Esophagus squamous epithelium (tissue), 5 donors: ENCODE results near the gene ASIC1. TPM values are rescaled to one million over a fixed set of nuclear protein-coding genes. Genes with fewer than 3 reads are reported as not detected.

Experiments
- DNase-seq: peaks from one replicate; lab custom pipeline; 2025; lab: John Stamatoyannopoulos, UW
- H3K27ac ChIP-seq, 4 donors: fragments of 200-600 bp; sonication (generic); one replicate each; pipeline ENCODE4 v1.5.1; 2016 to 2019; ENCODE audit warnings: mild to moderate bottlenecking in 1 of 4
- H3K27me3 ChIP-seq, 4 donors: fragments of 200-600 bp; sonication (generic); 1 replicate in 3 of 4; 2 replicates in 1 of 4; pipeline versions ENCODE4 v1.5.1 to v1.6.0; 2017 to 2021; ENCODE audit warnings: antibody characterized with exemption in 1 of 4
- H3K36me3 ChIP-seq, 3 donors: fragments of 200-600 bp; sonication (generic); one replicate each; pipeline ENCODE4 v1.5.1; 2016 to 2019
- H3K4me1 ChIP-seq, 3 donors: fragments of 200-600 bp; sonication (generic); one replicate each; pipeline ENCODE4 v1.5.1; 2017 to 2019
- H3K4me3 ChIP-seq, 4 donors: fragments of 200-600 bp; sonication (generic); 1 replicate in 3 of 4; 2 replicates in 1 of 4; pipeline ENCODE4 v1.5.1; 2016 to 2019; ENCODE audit warnings: mild to moderate bottlenecking in 2 of 4, moderate library complexity in 1 of 4
- H3K9me3 ChIP-seq, 3 donors: fragments of 200-600 bp; sonication (generic); one replicate each; pipeline ENCODE4 v1.5.1; 2016 to 2019
- POLR2A ChIP-seq, 4 donors: fragments of 450-650 bp; IDR thresholded peaks; one replicate each; pipeline ENCODE4 v1.6.1; 2017; ENCODE audit warnings: antibody characterized with exemption in 4 of 4, mild to moderate bottlenecking in 4 of 4, moderate library complexity in 3 of 4
- WGBS, 2 donors: methylation state at CpG; one replicate each; pipeline ENCODE4 v1.1.5; 2018; 5-methylcytosine and 5-hydroxymethylcytosine counted together
- intact Hi-C: fragments of 100-400 bp; cut with DNase I; formaldehyde crosslinking; loops from one replicate; pipeline ENCODE4 v1.15.0; 2022
- total RNA-seq, 4 donors: library from RNA; depleted of rRNA; stranded (reverse); fragments of >200 nt; gene quantifications; one replicate each; pipeline ENCODE4 v1.1.0, GENCODE V29; 2016
- TF ChIP-seq, protein P1 (sequence below), 6 experiments: fragments of 450-650 bp in 4 of 6; fragments of 200-600 bp in 2 of 6; sonication (generic) in 2 of 6; IDR thresholded peaks; one replicate each; pipeline ENCODE4 v1.5.1; 2016 to 2019; ENCODE audit warnings: antibody characterized with exemption in 6 of 6, mild to moderate bottlenecking in 4 of 6, moderate library complexity in 4 of 6
- donor health status: DM: yes; HTN: yes; CAD: no.

ASIC1 gene
- total RNA-seq, 4 donors from 2014 or later: 1.5 to 5.7 (median 2.6) TPM

DNA sequence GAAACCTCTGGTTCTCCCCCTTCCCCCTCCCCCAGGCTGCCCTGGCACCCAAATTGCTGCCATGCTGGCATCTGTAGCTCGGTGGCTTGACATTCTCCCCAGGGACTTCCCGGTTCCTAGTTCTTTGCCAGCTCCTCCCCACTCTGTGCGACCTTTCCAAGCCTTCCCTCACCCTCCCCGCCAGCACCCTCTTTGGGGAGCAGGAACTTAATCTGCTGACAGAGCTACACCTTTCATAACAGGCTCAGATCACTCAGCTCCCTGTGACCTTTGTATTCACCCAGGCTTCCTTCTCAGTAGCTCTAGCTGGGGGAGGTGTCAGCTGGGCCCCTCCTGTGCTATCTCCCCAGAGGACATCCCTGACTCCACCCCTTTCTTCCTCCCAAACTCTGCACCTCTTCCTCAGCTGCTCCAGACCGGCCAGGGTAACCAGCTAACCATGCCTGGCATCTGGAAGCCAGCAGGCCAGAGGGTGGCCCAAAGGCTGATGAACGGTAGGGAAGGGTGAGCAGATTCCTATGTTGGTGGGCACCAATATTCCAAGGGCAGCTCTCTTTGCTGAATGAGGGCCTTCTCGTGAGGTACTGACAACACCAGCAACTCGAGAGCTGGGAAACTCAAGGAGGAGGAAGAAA lies 52.8 kb downstream of the ASIC1 start:
- no peaks in the 10 kb centered on the region for H3K36me3 ChIP-seq
- no peak for TF ChIP-seq POLR2A (IDR thresholded peaks at IDR 0.05)
- TF ChIP-seq, protein P1, sequence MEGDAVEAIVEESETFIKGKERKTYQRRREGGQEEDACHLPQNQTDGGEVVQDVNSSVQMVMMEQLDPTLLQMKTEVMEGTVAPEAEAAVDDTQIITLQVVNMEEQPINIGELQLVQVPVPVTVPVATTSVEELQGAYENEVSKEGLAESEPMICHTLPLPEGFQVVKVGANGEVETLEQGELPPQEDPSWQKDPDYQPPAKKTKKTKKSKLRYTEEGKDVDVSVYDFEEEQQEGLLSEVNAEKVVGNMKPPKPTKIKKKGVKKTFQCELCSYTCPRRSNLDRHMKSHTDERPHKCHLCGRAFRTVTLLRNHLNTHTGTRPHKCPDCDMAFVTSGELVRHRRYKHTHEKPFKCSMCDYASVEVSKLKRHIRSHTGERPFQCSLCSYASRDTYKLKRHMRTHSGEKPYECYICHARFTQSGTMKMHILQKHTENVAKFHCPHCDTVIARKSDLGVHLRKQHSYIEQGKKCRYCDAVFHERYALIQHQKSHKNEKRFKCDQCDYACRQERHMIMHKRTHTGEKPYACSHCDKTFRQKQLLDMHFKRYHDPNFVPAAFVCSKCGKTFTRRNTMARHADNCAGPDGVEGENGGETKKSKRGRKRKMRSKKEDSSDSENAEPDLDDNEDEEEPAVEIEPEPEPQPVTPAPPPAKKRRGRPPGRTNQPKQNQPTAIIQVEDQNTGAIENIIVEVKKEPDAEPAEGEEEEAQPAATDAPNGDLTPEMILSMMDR (IDR thresholded peaks at IDR 0.05): no peak
- intact Hi-C loops: no loop called here
- H3K4me3 ChIP-seq: peak overlapping the region in 1 of 4 donors; percentile 78
- 29 to 34% methylated on average over 6 to 7 of the region's 8 CpGs for WGBS, 2 donors
- H3K27ac ChIP-seq: peak overlapping the region; percentile 76 to 95 (median 85)
- H3K27me3 ChIP-seq: no peaks in the 10 kb centered on the region
- DNase-seq: no peak
- no peaks in the 10 kb centered on the region for H3K9me3 ChIP-seq
- peaks cover 27 to 54% (median 38%) of the 10 kb centered on the region in 3 donors for H3K4me1 ChIP-seq

DNA sequence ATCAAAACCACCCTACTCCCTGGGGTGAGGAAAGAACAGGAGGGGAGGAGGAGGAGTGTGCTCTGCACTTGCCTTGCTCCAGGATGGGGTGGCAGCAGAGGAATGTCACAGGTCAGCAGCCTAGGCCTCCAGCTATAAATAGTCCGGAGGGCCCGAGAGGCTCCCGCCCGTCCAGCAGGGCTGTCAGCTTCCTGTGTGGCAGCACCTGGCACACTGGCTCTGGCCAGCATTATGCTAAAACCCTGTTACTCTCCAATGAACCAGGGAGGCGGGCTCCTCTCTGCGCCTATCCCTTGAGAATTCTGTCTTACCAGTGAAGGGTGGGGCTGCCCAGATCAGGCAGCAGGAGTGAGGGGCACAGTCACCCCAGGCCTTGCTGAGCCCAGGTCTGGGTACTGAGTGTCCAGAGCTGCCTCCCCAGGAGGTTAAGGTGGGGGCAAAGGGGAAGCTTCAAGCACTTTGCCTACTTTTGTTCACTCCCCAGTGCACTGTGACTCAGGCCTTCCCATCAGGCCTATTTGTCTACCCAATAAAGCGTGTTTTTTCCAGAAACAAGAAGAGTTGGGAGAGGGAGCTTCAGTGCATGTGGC lies 53.5 kb downstream of the ASIC1 start:
- no peaks in the 10 kb centered on the region for H3K27me3 ChIP-seq
- H3K27ac ChIP-seq: peak overlapping the region; percentile 76 to 95 (median 85)
- H3K36me3 ChIP-seq: peaks cover 0 to 6% (median 0%) of the 10 kb centered on the region in 3 donors
- no peak for DNase-seq
- 0% methylated on average over 1 of the region's 7 CpGs for WGBS, 2 donors
- H3K4me3 ChIP-seq: peak overlapping the region; percentile 13 to 90 (median 80)
- TF ChIP-seq POLR2A (IDR thresholded peaks at IDR 0.05): peak in 1 of 4 donors; percentile 25
- TF ChIP-seq, protein P1 (IDR thresholded peaks at IDR 0.05): no peak
- H3K9me3 ChIP-seq: no peaks in the 10 kb centered on the region
- intact Hi-C loops: no loop called here
- H3K4me1 ChIP-seq: peaks cover 27 to 57% (median 38%) of the 10 kb centered on the region in 3 donors

GRCh38 chr12:50111395-50111692 lies 53.9 kb downstream of the ASIC1 start:
- H3K27ac ChIP-seq: peak overlapping the region; percentile 76 to 95 (median 85)
- H3K9me3 ChIP-seq: no peaks in the 10 kb centered on the region
- intact Hi-C loops: no loop called here
- TF ChIP-seq POLR2A (IDR thresholded peaks at IDR 0.05): no peak
- TF ChIP-seq, protein P1 (IDR thresholded peaks at IDR 0.05): no peak
- H3K36me3 ChIP-seq: peaks cover 0 to 11% (median 0%) of the 10 kb centered on the region in 3 donors
- no peaks in the 10 kb centered on the region for H3K27me3 ChIP-seq
- WGBS, 2 donors: 11 to 26% methylated on average over 10 to 11 of the region's 19 CpGs
- peaks cover 27 to 62% (median 38%) of the 10 kb centered on the region in 3 donors for H3K4me1 ChIP-seq
- H3K4me3 ChIP-seq: peak overlapping the region; percentile 13 to 90 (median 80)
- DNase-seq: no peak

- Histone ChIP-seq H3K36me3 (peaks cover 0 to 16% (median 0%) of the 10 kb centered on the region in 3 donors), H3K27me3 (no peaks in the 10 kb centered on the region), H3K27ac (peak within 1 kb of the TSS; percentile 85 to 98 (median 95)), H3K4me3 (peak within 1 kb of the TSS; percentile 48 to 90 (median 80)), H3K9me3 (no peaks in the 10 kb centered on the region), H3K4me1 (peaks cover 27 to 67% (median 39%) of the 10 kb centered on the region in 3 donors)
- DNase-seq: peak; percentile 91
- intact Hi-C loops: no loop called here
- TF ChIP-seq POLR2A (IDR thresholded peaks at IDR 0.05): peak in 3 of 4 donors; percentile 66 to 96 (median 96)
- TF ChIP-seq, protein P1 (IDR thresholded peaks at IDR 0.05): peak; percentile 87 to 91 (median 89)
- 0 to 4% methylated on average over 4 to 5 of the region's 59 CpGs for WGBS, 2 donors
Observed at GRCh38 chr12:50111693-50112455, 54.5 kb downstream of the ASIC1 start, which contains the start of gene COX14. TSS of gene COX14 (plus strand) at chr12:50112236. CDS start at chr12:50120044, 7,808 bp downstream.
